ENCODE results near the gene ARHGEF5. TPM values are rescaled to one million over a fixed set of nuclear protein-coding genes. Genes with fewer than 3 reads are reported as not detected.

ARHGEF5 gene
- total RNA-seq = 1.3 and 3.4 TPM in 2 replicates

GRCh38 chr7:144355176-144355822 lies at the start of gene ARHGEF5:
TSS of gene ARHGEF5 (plus strand) at chr7:144355402. CDS start at chr7:144362670, 7,268 bp downstream.

GRCh38 chr7:144311872-144312469 lies 43.2 kb upstream of the ARHGEF5 start, which contains the start of gene OR2A1:
TSS of gene OR2A1 (plus strand) at chr7:144312419. CDS start at chr7:144318125, 5,706 bp downstream.

DNA sequence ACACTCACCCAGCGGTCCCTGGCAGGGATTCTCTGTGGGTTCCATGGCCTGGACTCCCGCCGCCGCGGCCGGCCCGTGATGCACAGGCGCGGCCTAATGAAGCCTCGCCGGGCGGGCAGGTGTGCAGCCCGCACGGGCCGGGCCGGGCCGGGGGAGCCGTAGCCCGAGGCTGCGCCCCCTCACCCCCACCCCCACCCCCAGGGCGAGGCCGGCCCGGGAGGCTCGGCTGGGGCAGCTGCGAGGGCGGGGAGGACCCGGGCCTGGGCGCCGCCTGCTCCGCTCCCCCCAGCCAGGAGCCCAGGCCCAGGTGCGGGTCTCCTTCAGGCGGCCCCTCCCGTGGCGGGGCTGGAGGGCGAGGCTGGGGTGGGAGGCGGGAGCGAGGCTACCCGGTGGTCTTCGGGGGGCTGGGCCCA lies 48.5 kb downstream of the ARHGEF5 start, which contains the start of gene NOBOX:
Gene NOBOX (minus strand): TSS at position 45 of the 413 bp plus-strand sequence.

Other genes with a start within 250 kb of the ARHGEF5 start
- gene OR2A2, start 245.8 kb upstream of the ARHGEF5 start, total RNA-seq = not detected in 2 replicates
- gene OR2A14, start 232.2 kb upstream of the ARHGEF5 start, total RNA-seq = not detected in 2 replicates
- 1.7 TPM in 1 of 2 replicates, not detected in the other for gene CTAGE4, start 171.9 kb upstream of the ARHGEF5 start, total RNA-seq
- gene ARHGEF35, start 159.6 kb upstream of the ARHGEF5 start, total RNA-seq = 1.5 and 2.1 TPM in 2 replicates
- under 0.01 TPM in 1 of 2 replicates, not detected in the other for gene OR2A42, start 115.8 kb upstream of the ARHGEF5 start, total RNA-seq
- 0.12 TPM in 1 of 2 replicates, not detected in the other for gene OR2A7, start 90.6 kb upstream of the ARHGEF5 start, total RNA-seq
- gene CTAGE8, start 86.1 kb upstream of the ARHGEF5 start, total RNA-seq = 0.44 TPM in 1 of 2 replicates, not detected in the other
- gene OR2A1, start 43.0 kb upstream of the ARHGEF5 start, total RNA-seq = not detected in 2 replicates
- not detected in 2 replicates for gene NOBOX, start 48.3 kb downstream of the ARHGEF5 start, total RNA-seq

Measured in uterine smooth muscle cell (primary cell).